HepG2 (cell line): ENCODE results near the gene CAV3.

Experiments
- MYC ChIP-seq: sonication (generic); formaldehyde crosslinking; IDR thresholded peaks from 2 replicates; pipeline ENCODE4 v1.9.0; 2021; ENCODE audit warnings: missing genetic modification reagents, borderline replicate concordance
- NBN ChIP-seq: fragments of 450-650 bp; conservative IDR thresholded peaks from 2 replicates; pipeline ENCODE4 v1.6.1; 2017
- POLR2A ChIP-seq, 2 experiments: IDR thresholded peaks; 2 replicates each; pipeline ENCODE4 v1.6.1; 2011; ENCODE audit warnings: low read depth in 2 of 2, low read length in 2 of 2, mild to moderate bottlenecking in 1 of 2, moderate library complexity in 1 of 2; ENCODE audit not compliant: insufficient read depth in 1 of 2
- RNF2 ChIP-seq: fragments of 450-650 bp; conservative IDR thresholded peaks from 2 replicates; pipeline ENCODE4 v1.6.1; 2016; ENCODE audit warnings: low read depth
- ZFP1 ChIP-seq: IDR thresholded peaks from 2 replicates; pipeline ENCODE4 v1.6.1; 2016
- ZNF530 ChIP-seq: sonication (generic); formaldehyde crosslinking; IDR thresholded peaks from 2 replicates; pipeline ENCODE4 v1.5.0; 2020; ENCODE audit warnings: low read depth, mild to moderate bottlenecking, missing genetic modification reagents
- ZSCAN12 ChIP-seq: sonication (generic); formaldehyde crosslinking; IDR thresholded peaks from 2 replicates; pipeline ENCODE4 v1.9.0; 2021; ENCODE audit warnings: mild to moderate bottlenecking, missing genetic modification reagents
- TF ChIP-seq, protein P1 (sequence below): sonication (generic); formaldehyde crosslinking; IDR thresholded peaks from 2 replicates; pipeline ENCODE4 v1.5.1; 2020; ENCODE audit warnings: missing genetic modification reagents, mild to moderate bottlenecking, borderline replicate concordance
- TF ChIP-seq, protein P2 (sequence below): sonication (generic); formaldehyde crosslinking; IDR thresholded peaks from 2 replicates; pipeline ENCODE4 v1.9.0; 2021; ENCODE audit warnings: missing genetic modification reagents, borderline replicate concordance

DNA sequence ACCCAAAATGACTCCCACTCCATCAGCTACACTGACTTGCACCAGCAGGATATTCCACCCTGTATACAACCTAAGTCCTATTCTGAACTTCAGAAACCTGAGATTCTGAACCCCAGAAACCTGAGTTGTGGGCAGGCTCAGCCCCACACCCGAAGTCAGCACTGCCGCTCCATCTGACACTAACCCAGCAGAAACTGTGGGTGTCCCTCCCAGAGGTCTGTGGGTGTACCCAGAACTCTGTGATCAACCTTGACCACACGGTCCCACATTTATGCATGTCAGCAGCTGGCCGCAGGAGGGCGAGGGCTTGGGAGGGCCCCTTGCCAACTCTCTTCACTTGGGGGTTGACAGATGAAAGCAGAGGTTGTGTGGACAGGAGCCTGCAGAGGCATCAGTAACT lies 26.5 kb downstream of the CAV3 start:
- TF ChIP-seq ZFP1 (CRISPR knock-in tag): no peak
- no peak for TF ChIP-seq MYC (CRISPR knock-in tag)
- TF ChIP-seq POLR2A (IDR thresholded peaks at IDR 0.05; ENCODE audit: insufficient read depth in 1 of 2, low read depth in 2 of 2, low read length in 2 of 2): no peak
- no peak for TF ChIP-seq NBN
- no peak for TF ChIP-seq ZSCAN12 (CRISPR knock-in tag)
- no peak for TF ChIP-seq ZNF530
- TF ChIP-seq, protein P1, sequence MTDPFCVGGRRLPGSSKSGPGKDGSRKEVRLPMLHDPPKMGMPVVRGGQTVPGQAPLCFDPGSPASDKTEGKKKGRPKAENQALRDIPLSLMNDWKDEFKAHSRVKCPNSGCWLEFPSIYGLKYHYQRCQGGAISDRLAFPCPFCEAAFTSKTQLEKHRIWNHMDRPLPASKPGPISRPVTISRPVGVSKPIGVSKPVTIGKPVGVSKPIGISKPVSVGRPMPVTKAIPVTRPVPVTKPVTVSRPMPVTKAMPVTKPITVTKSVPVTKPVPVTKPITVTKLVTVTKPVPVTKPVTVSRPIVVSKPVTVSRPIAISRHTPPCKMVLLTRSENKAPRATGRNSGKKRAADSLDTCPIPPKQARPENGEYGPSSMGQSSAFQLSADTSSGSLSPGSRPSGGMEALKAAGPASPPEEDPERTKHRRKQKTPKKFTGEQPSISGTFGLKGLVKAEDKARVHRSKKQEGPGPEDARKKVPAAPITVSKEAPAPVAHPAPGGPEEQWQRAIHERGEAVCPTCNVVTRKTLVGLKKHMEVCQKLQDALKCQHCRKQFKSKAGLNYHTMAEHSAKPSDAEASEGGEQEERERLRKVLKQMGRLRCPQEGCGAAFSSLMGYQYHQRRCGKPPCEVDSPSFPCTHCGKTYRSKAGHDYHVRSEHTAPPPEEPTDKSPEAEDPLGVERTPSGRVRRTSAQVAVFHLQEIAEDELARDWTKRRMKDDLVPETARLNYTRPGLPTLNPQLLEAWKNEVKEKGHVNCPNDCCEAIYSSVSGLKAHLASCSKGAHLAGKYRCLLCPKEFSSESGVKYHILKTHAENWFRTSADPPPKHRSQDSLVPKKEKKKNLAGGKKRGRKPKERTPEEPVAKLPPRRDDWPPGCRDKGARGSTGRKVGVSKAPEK (CRISPR knock-in tag): no peak
- TF ChIP-seq RNF2: no peak
- TF ChIP-seq, protein P2, sequence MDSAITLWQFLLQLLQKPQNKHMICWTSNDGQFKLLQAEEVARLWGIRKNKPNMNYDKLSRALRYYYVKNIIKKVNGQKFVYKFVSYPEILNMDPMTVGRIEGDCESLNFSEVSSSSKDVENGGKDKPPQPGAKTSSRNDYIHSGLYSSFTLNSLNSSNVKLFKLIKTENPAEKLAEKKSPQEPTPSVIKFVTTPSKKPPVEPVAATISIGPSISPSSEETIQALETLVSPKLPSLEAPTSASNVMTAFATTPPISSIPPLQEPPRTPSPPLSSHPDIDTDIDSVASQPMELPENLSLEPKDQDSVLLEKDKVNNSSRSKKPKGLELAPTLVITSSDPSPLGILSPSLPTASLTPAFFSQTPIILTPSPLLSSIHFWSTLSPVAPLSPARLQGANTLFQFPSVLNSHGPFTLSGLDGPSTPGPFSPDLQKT (CRISPR knock-in tag): no peak
